SK-N-SH (cell line): ENCODE data around the gene CDHR3. TPM values are rescaled to one million over a fixed set of nuclear protein-coding genes. Genes with fewer than 3 reads are reported as not detected.

Experiments
- CTCF ChIA-PET: fragments of 300-600, 350-600 bp; formaldehyde crosslinking; extraction: SDS; loops from one replicate; lab custom pipeline; 2021; lab: Yijun Ruan, JAX
- POLR2A ChIA-PET: fragments of 350-600 bp; sonication (Branson Sonifier 250); formaldehyde crosslinking; extraction: SDS; loops from one replicate; lab custom pipeline; 2020; ENCODE audit warnings: antibody characterized with exemption, inconsistent platforms; lab: Yijun Ruan, JAX
- DNase-seq: peaks from one replicate; pipeline ENCODE4 v3.0.0; 2012
- H2AFZ ChIP-seq: fragments of 200-600 bp; sonication (generic); 2 replicates; pipeline ENCODE4 v1.8.1; 2016; ENCODE audit warnings: antibody characterized with exemption, mild to moderate bottlenecking, low read depth
- H3F3A ChIP-seq: fragments of 200-600 bp; sonication (generic); replicated peaks from 2 replicates; pipeline ENCODE3; 2016; ENCODE audit warnings: antibody characterized with exemption, mild to moderate bottlenecking; ENCODE audit not compliant: insufficient read depth
- H3K27ac ChIP-seq, 2 experiments: fragments of 200-500 bp in 1 of 2; fragments of 200-600 bp in 1 of 2; sonication (Bioruptor generic) in 1 of 2; sonication (generic), shearing (Covaris generic) in 1 of 2; 2 replicates each; pipeline versions ENCODE4 v1.5.1 to v1.6.1; 2014 to 2016; ENCODE audit warnings: low read depth in 2 of 2, inconsistent platforms in 1 of 2, low read length in 1 of 2, mild to moderate bottlenecking in 1 of 2, mixed read lengths in 1 of 2
- H3K27me3 ChIP-seq: fragments of 200-600 bp; sonication (generic), shearing (Covaris generic); 2 replicates; pipeline ENCODE4 v1.6.1; 2016; ENCODE audit warnings: mixed run types; ENCODE audit not compliant: insufficient read depth
- H3K36me3 ChIP-seq, 2 experiments: fragments of 200-500 bp in 1 of 2; fragments of 200-600 bp in 1 of 2; sonication (Bioruptor generic) in 1 of 2; sonication (generic) in 1 of 2; replicated peaks in 1 of 2; 2 replicates each; pipeline versions ENCODE3 to v1.5.1; 2014 to 2016; ENCODE audit warnings: low read length in 1 of 2, mild to moderate bottlenecking in 1 of 2; ENCODE audit not compliant: insufficient read depth in 2 of 2, control insufficient read depth in 1 of 2
- H3K4me1 ChIP-seq, 2 experiments: fragments of 200-500 bp in 1 of 2; fragments of 200-600 bp in 1 of 2; sonication (Bioruptor generic) in 1 of 2; sonication (generic), shearing (Covaris generic) in 1 of 2; 2 replicates each; pipeline versions ENCODE4 v1.5.1 to v1.6.1; 2014 to 2016; ENCODE audit warnings: low read depth in 1 of 2, low read length in 1 of 2, mixed run types in 1 of 2; ENCODE audit not compliant: insufficient read depth in 2 of 2, control insufficient read depth in 1 of 2
- H3K4me2 ChIP-seq: fragments of 200-600 bp; sonication (generic), shearing (Covaris generic); 2 replicates; pipeline ENCODE4 v1.6.1; 2017; ENCODE audit warnings: mixed run types
- H3K4me3 ChIP-seq, 2 experiments: fragments of 200-500 bp in 1 of 2; fragments of 200-600 bp in 1 of 2; sonication (Bioruptor generic) in 1 of 2; sonication (generic), shearing (Covaris generic) in 1 of 2; 2 replicates each; pipeline versions ENCODE4 v1.5.1 to v1.8.1; 2014 to 2016; ENCODE audit warnings: low read depth in 2 of 2, inconsistent platforms in 1 of 2, low read length in 1 of 2, mild to moderate bottlenecking in 1 of 2, mixed read lengths in 1 of 2, moderate library complexity in 1 of 2
- H3K79me2 ChIP-seq: fragments of 200-600 bp; sonication (generic); 2 replicates; pipeline ENCODE4 v1.8.1; 2017; ENCODE audit warnings: mild to moderate bottlenecking; ENCODE audit not compliant: insufficient read depth
- H3K9ac ChIP-seq: fragments of 200-600 bp; sonication (generic); 2 replicates; pipeline ENCODE4 v1.6.1; 2017; ENCODE audit warnings: mixed run types
- H3K9me2 ChIP-seq: fragments of 200-600 bp; sonication (generic); 2 replicates; pipeline ENCODE4 v1.6.1; 2017; ENCODE audit warnings: mixed run types
- H3K9me3 ChIP-seq: fragments of 200-600 bp; sonication (generic); 2 replicates; pipeline ENCODE4 v1.6.1; 2017; ENCODE audit warnings: mixed run types, mild to moderate bottlenecking, moderate library complexity
- H4K20me1 ChIP-seq: fragments of 200-600 bp; sonication (generic); 2 replicates; pipeline ENCODE4 v1.6.1; 2017; ENCODE audit warnings: mild to moderate bottlenecking, mixed run types; ENCODE audit not compliant: insufficient read depth
- CHD2 ChIP-seq: fragments of 150-350 bp; IDR thresholded peaks from 2 replicates; pipeline ENCODE4 v1.6.1; 2018; ENCODE audit warnings: low read length; ENCODE audit not compliant: partially characterized antibody
- FOSL2 ChIP-seq: IDR thresholded peaks from 2 replicates; pipeline ENCODE4 v1.4.0; 2012; ENCODE audit warnings: low read depth, mild to moderate bottlenecking, moderate library complexity, borderline replicate concordance
- FOXJ3 ChIP-seq: sonication (generic); formaldehyde crosslinking; IDR thresholded peaks from 2 replicates; pipeline ENCODE4 v1.5.1; 2020; ENCODE audit warnings: mild to moderate bottlenecking, missing genetic modification reagents
- FOXM1 ChIP-seq: IDR thresholded peaks from 2 replicates; pipeline ENCODE4 v1.4.0; 2012; ENCODE audit warnings: low read depth, mild to moderate bottlenecking
- GABPA ChIP-seq: IDR thresholded peaks from 2 replicates; pipeline ENCODE4 v1.4.0; 2012; ENCODE audit warnings: low read depth, mild to moderate bottlenecking
- GATA2 ChIP-seq: sonication (generic); formaldehyde crosslinking; IDR thresholded peaks from 2 replicates; pipeline ENCODE4 v1.5.0; 2020; ENCODE audit warnings: mild to moderate bottlenecking, missing genetic modification reagents
- IRF3 ChIP-seq: fragments of 150-350 bp; IDR thresholded peaks from 2 replicates; pipeline ENCODE4 v1.6.1; 2016; ENCODE audit warnings: mild to moderate bottlenecking, low read depth, low read length
- JUND ChIP-seq: IDR thresholded peaks from 2 replicates; pipeline ENCODE4 v1.4.0; 2012
- MEF2A ChIP-seq: IDR thresholded peaks from 2 replicates; pipeline ENCODE4 v1.4.0; 2012; ENCODE audit warnings: low read depth, borderline replicate concordance
- NFIC ChIP-seq: IDR thresholded peaks from 2 replicates; pipeline ENCODE4 v1.4.0; 2012; ENCODE audit warnings: borderline replicate concordance
- NRF1 ChIP-seq: IDR thresholded peaks from 2 replicates; pipeline ENCODE4 v1.6.1; 2012; ENCODE audit warnings: low read depth, mild to moderate bottlenecking, low read length
- PBX3 ChIP-seq: IDR thresholded peaks from 2 replicates; pipeline ENCODE4; 2012
- POLR2AphosphoS5 ChIP-seq: IDR thresholded peaks from 2 replicates; pipeline ENCODE4 v1.6.1; 2012; ENCODE audit warnings: low read depth, low read length
- REST ChIP-seq: IDR thresholded peaks from 2 replicates; pipeline ENCODE4 v1.6.1; 2012; ENCODE audit warnings: mild to moderate bottlenecking, low read depth, low read length, moderate library complexity
- RFX5 ChIP-seq: IDR thresholded peaks from 2 replicates; pipeline ENCODE4 v1.6.1; 2012; ENCODE audit warnings: mild to moderate bottlenecking, improper control_type of control experiment, low read length
- RXRA ChIP-seq: IDR thresholded peaks from 2 replicates; pipeline ENCODE4 v1.4.0; 2012; ENCODE audit warnings: low read depth, mild to moderate bottlenecking, borderline replicate concordance
- SIN3A ChIP-seq: IDR thresholded peaks from 2 replicates; pipeline ENCODE4 v1.6.1; 2012; ENCODE audit warnings: low read depth, mild to moderate bottlenecking, low read length, moderate library complexity, borderline replicate concordance
- SMC3 ChIP-seq: IDR thresholded peaks from 2 replicates; pipeline ENCODE4 v1.6.1; 2012; ENCODE audit warnings: low read depth, low read length, improper control_type of control experiment
- TAF1 ChIP-seq: IDR thresholded peaks from 2 replicates; pipeline ENCODE4 v1.6.1; 2012; ENCODE audit warnings: low read depth, mild to moderate bottlenecking, low read length, moderate library complexity, borderline replicate concordance
- TCF12 ChIP-seq: IDR thresholded peaks from 2 replicates; pipeline ENCODE4 v1.4.0; 2012
- TEAD4 ChIP-seq: IDR thresholded peaks from 2 replicates; pipeline ENCODE4 v1.4.0; 2012; ENCODE audit warnings: mild to moderate bottlenecking, borderline replicate concordance; ENCODE audit not compliant: insufficient read depth
- USF2 ChIP-seq: fragments of 150-350 bp; IDR thresholded peaks from 2 replicates; pipeline ENCODE4 v1.6.1; 2017; ENCODE audit warnings: antibody characterized with exemption, low read length, low read depth, borderline replicate concordance
- ZBTB33 ChIP-seq: IDR thresholded peaks from 2 replicates; pipeline ENCODE4 v1.4.0; 2012; ENCODE audit warnings: low read depth, borderline replicate concordance
- WGBS: methylation state at CpG from one replicate; pipeline ENCODE4 v1.1.6; 2017; ENCODE audit warnings: low lambda C conversion rate; 5-methylcytosine and 5-hydroxymethylcytosine counted together
- polyA plus RNA-seq, 3 experiments: library from polyadenylated mRNA; depleted of rRNA; stranded (reverse); fragments of >200 nt; gene quantifications; 2 replicates each; pipeline ENCODE4 v1.2.3, GENCODE V29; 2012

The CDHR3 gene
- polyA plus RNA-seq, 1 of the 3 experiments (the other 2 are of a cell fraction) = 7.5 TPM

- Histone ChIP-seq H3K27ac (peak overlapping the region in 1 of 2 experiments; percentile 7; a peak in 1 of 4 replicates), H2AFZ (no peak overlapping the region), H3K9me3 (no peaks in the 10 kb centered on the region), H3K4me3 (no peak overlapping the region; a peak in 1 of 4 replicates), H3K79me2 (no peaks in the 10 kb centered on the region), H3K4me2 (peak overlapping the region; percentile 4; the same call in 1 of the 2 replicates), H3K27me3 (no peaks in the 10 kb centered on the region), H3K36me3 (no peaks in the 10 kb centered on the region), H3K9ac (no peak overlapping the region), H3F3A (no peaks in the 10 kb centered on the region), H3K9me2 (no peaks in the 10 kb centered on the region), H3K4me1 (peaks cover 8 to 24% of the 10 kb centered on the region in 2 experiments), H4K20me1 (no peaks in the 10 kb centered on the region)
- 25% methylated on average over 24 of the region's 29 CpGs for WGBS
- CTCF ChIA-PET = interaction anchor here (0.6 to 9.5 kb wide), 30 partner anchors 9 to 357 kb away, joined by 3 to 114 read pairs (median 5); partner anchors contain the start of gene ATXN7L1
- DNase-seq = peak; percentile 91
- POLR2A ChIA-PET = no interaction called here
- TF ChIP-seq RXRA = no peak
- TF ChIP-seq NRF1 = no peak
- TF ChIP-seq ZBTB33 = no peak
- no peak for TF ChIP-seq FOXJ3 (CRISPR knock-in tag)
- peak; percentile 60 for TF ChIP-seq USF2
- TF ChIP-seq RFX5 = no peak
- TF ChIP-seq NFIC = no peak
- TF ChIP-seq CHD2 = peak; percentile 40
- TF ChIP-seq SMC3 = peak; percentile 97
- TF ChIP-seq JUND = no peak; the same call in 1 of the 2 replicates
- TF ChIP-seq GABPA = no peak
- TF ChIP-seq FOXM1 = no peak
- TF ChIP-seq GATA2 (CRISPR knock-in tag) = no peak
- no peak for TF ChIP-seq POLR2AphosphoS5
- peak; percentile 94 for TF ChIP-seq PBX3
- peak; percentile 14; the same call in 1 of the 2 replicates for TF ChIP-seq REST
- no peak for TF ChIP-seq MEF2A
- TF ChIP-seq IRF3 = no peak
- peak; percentile 71 for TF ChIP-seq TCF12
- no peak for TF ChIP-seq FOSL2
- peak; percentile 44; the same call in 1 of the 2 replicates for TF ChIP-seq TAF1
- peak; percentile 67; the same call in 1 of the 2 replicates for TF ChIP-seq SIN3A
- TF ChIP-seq TEAD4 = no peak
These were observed 46.6 kb downstream of the CDHR3 start for GRCh38 chr7:106009503-106010226.
